ENCODE data around the gene KDSR. TPM values are rescaled to one million over a fixed set of nuclear protein-coding genes. Genes with fewer than 3 reads are reported as not detected.

KDSR gene
- total and polyA plus RNA-seq, 7 donors, result 10.4 to 33.0 (median 21.6) TPM

DNA sequence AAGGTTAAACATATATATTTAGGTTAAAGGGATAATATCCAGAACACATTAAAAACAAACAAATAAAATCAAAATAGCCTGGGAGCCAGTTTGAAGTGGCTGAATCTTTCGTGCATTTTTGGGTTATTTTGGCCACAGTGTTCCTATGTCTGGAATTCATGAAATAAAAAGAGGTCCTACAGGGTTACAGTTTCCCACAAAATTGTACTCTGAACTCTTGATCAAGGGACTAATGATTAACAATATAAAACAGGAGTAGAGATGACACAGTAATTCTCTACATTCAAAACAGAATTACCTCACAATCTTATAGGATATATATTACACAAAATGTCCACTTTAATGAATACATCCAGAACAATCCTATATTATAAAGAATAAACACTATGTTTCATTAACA, 30.3 kb upstream of the KDSR start:
- Histone ChIP-seq H3K27me3 (ENCODE audit: insufficient read depth in 3 of 3, low read length in 2 of 3) (no peaks in the 10 kb centered on the region), H3K4me3 (no peak overlapping the region), H3K4me1 (peaks cover 3% of the 10 kb centered on the region), H3K36me3 (ENCODE audit: insufficient read depth in 1 of 2, low read depth in 1 of 2) (peaks cover 2 to 100% of the 10 kb centered on the region in 2 donors), H3K9me3 (no peaks in the 10 kb centered on the region), H3K27ac (no peak overlapping the region)
- intact Hi-C loops (cut with DNase I), result no loop called here
- 89 to 95% (median 93%) methylated on average over 1 of the region's 1 CpG for WGBS, 3 donors
- no peak for ATAC-seq
- TF ChIP-seq, protein P1, sequence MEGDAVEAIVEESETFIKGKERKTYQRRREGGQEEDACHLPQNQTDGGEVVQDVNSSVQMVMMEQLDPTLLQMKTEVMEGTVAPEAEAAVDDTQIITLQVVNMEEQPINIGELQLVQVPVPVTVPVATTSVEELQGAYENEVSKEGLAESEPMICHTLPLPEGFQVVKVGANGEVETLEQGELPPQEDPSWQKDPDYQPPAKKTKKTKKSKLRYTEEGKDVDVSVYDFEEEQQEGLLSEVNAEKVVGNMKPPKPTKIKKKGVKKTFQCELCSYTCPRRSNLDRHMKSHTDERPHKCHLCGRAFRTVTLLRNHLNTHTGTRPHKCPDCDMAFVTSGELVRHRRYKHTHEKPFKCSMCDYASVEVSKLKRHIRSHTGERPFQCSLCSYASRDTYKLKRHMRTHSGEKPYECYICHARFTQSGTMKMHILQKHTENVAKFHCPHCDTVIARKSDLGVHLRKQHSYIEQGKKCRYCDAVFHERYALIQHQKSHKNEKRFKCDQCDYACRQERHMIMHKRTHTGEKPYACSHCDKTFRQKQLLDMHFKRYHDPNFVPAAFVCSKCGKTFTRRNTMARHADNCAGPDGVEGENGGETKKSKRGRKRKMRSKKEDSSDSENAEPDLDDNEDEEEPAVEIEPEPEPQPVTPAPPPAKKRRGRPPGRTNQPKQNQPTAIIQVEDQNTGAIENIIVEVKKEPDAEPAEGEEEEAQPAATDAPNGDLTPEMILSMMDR (IDR thresholded peaks at IDR 0.05), result no peak
- DNase-seq, result no peak

DNA sequence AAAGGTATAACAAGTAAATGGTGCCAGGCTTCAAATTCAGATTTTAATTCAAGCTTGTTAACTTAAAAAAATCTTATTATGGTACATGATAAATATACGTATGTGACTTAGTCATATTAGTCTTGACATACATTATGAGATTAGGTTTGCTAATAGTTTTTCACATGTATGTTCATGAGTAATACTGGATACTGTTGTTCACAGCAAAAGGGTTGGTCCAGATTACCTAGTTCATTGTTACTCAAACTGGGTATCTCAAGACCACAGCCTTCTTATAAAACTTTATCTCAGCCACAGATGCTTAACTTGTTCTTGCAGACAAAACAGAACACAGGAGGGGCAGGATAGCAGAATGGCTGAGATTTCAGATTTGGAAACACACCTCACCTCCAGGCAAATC, 28.5 kb upstream of the KDSR start:
- TF ChIP-seq, protein P1 (IDR thresholded peaks at IDR 0.05), result no peak
- 89 to 98% (median 94%) methylated on average over 1 of the region's 1 CpG for WGBS, 3 donors
- no peak overlapping the region for H3K4me3 ChIP-seq

DNA sequence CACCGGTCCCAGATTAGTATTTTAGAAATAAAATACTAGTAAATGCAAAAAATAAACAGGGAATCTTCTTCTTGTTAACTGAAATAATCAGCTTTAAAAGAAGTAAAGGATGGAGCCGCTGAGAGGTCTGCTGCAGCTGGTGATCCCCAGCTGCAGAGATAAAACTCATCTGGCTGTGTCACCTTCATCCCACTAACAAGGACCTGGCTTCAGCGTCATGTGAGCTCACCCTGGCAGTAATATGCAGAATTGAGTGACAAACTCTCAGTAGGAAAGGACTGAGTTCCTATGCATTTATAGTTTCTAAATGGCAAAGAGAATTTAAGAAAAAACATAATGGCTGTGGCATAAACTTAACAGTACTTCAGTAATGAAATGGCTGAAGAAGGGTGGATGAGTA, 27.9 kb upstream of the KDSR start:
- Histone ChIP-seq H3K4me3 (no peak overlapping the region), H3K27ac (no peak overlapping the region), H3K9me3 (no peaks in the 10 kb centered on the region), H3K36me3 (ENCODE audit: insufficient read depth in 1 of 2, low read depth in 1 of 2) (peaks cover 4 to 100% of the 10 kb centered on the region in 2 donors), H3K27me3 (ENCODE audit: insufficient read depth in 3 of 3, low read length in 2 of 3) (no peaks in the 10 kb centered on the region), H3K4me1 (no peaks in the 10 kb centered on the region)
- intact Hi-C loops (cut with DNase I), result no loop called here
- TF ChIP-seq, protein P1 (IDR thresholded peaks at IDR 0.05), result no peak
- no peak for ATAC-seq
- WGBS, 3 donors, result 90 to 95% (median 91%) methylated on average over 3 of the region's 3 CpGs
- no peak for DNase-seq

More for the DNA sequence above, 28.5 kb upstream of the KDSR start:
- DNase-seq, result no peak
- Histone ChIP-seq H3K27me3 (ENCODE audit: insufficient read depth in 3 of 3, low read length in 2 of 3) (no peaks in the 10 kb centered on the region), H3K36me3 (ENCODE audit: insufficient read depth in 1 of 2, low read depth in 1 of 2) (peaks cover 4 to 100% of the 10 kb centered on the region in 2 donors), H3K9me3 (no peaks in the 10 kb centered on the region), H3K27ac (no peak overlapping the region), H3K4me1 (no peaks in the 10 kb centered on the region)
- no peak for ATAC-seq
- intact Hi-C loops (cut with DNase I), result no loop called here

DNA sequence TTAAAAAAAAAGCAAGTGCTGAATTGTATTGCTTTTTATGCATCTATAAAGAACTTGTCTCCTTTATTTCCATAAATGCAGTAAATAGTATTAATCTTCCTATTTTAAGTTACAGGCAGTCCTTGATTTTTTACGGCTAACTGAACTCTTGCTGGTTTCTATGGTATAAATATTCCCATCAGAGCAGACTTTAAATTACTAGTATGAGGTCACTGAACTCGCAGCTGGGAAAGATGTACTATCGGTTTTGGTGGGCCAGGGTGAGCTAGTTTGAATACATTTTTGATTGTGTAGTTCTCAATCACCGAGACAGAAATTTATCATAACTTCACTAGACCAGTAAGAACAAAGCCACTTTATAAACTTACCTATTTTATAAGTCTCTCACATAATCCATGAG, 20.9 kb upstream of the KDSR start:
- 74 to 86% (median 82%) methylated on average over 4 of the region's 4 CpGs for WGBS, 3 donors
- peaks cover 4 to 69% of the 10 kb centered on the region in 2 donors for H3K36me3 ChIP-seq (ENCODE audit: insufficient read depth in 1 of 2, low read depth in 1 of 2)
- no peaks in the 10 kb centered on the region for H3K27me3 ChIP-seq (ENCODE audit: insufficient read depth in 3 of 3, low read length in 2 of 3)
- H3K9me3 ChIP-seq, result peaks cover 7% of the 10 kb centered on the region
- ATAC-seq (no peak), DNase-seq (no peak)
- H3K4me3 ChIP-seq, result no peak overlapping the region
- H3K4me1 ChIP-seq, result no peaks in the 10 kb centered on the region
- TF ChIP-seq, protein P1 (IDR thresholded peaks at IDR 0.05), result no peak
- intact Hi-C loops (cut with DNase I), result no loop called here
- no peak overlapping the region for H3K27ac ChIP-seq

DNA sequence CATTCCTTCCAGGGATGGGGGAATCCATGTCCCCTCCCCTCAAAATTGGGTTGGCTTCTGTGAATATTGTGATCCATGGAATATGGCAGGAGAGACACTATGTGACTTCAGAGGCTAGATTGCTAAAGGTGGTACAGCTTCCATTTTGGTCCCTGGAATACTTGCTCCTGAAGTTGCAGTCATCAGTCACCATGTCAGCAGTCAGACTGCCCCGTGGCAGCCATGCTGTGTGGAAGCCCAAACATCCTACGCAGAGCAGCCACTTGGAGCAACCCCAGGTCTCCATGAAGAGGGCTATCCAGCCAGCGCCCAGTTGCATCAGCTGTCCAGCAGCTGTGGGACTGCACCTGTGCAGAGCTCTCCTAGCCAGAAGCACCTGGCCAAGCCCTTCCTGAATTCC, 15.8 kb upstream of the KDSR start:
- H3K9me3 ChIP-seq, result peaks cover 10% of the 10 kb centered on the region
- intact Hi-C loops (cut with DNase I), result no loop called here
- 56 to 89% (median 73%) methylated on average over 3 of the region's 3 CpGs for WGBS, 3 donors

More for the DNA sequence above, 15.8 kb upstream of the KDSR start:
- Histone ChIP-seq H3K27ac (no peak overlapping the region), H3K36me3 (ENCODE audit: insufficient read depth in 1 of 2, low read depth in 1 of 2) (peaks cover 2 to 18% of the 10 kb centered on the region in 2 donors), H3K4me3 (no peak overlapping the region), H3K4me1 (no peaks in the 10 kb centered on the region), H3K27me3 (ENCODE audit: insufficient read depth in 3 of 3, low read length in 2 of 3) (no peaks in the 10 kb centered on the region)
- TF ChIP-seq, protein P1 (IDR thresholded peaks at IDR 0.05), result no peak
- ATAC-seq (no peak), DNase-seq (no peak)
